T-cell (primary cell): Measurements from ENCODE around the gene PHRF1. TPM values are rescaled to one million over a fixed set of nuclear protein-coding genes. Genes with fewer than 3 reads are reported as not detected.

ENCODE experiments used
- ATAC-seq, 4 experiments: fragments of 200-7000 bp in 3 of 4; fragments of 150-1000 bp in 1 of 4; cut with Tn5 transposase; replicated peaks in 1 of 4; 1 replicate in 3 of 4; 2 replicates in 1 of 4; pipeline ENCODE4 v1.10.0; 2021; ENCODE audit warnings: moderate library complexity in 3 of 4, mild to moderate bottlenecking in 2 of 4, moderate number of reproducible peaks in 1 of 4
- CTCF ChIA-PET, 2 donors: fragments of 300-600 bp; sonication (Branson Sonifier 250); formaldehyde crosslinking; loops; one replicate each; lab custom pipeline; 2022; ENCODE audit warnings: antibody characterized with exemption in 2 of 2; lab: Charles Lee
- POLR2A ChIA-PET, 2 donors: fragments of 300-600 bp; sonication (Branson Sonifier 250); formaldehyde crosslinking; loops; one replicate each; lab custom pipeline; 2022; ENCODE audit warnings: antibody characterized with exemption in 2 of 2; lab: Charles Lee
- DNase-seq, 35 experiments: peaks; one replicate each; pipeline versions ENCODE4 v3.0.0 to v3.0.0-alpha.2; 2013 to 2023
- H3K27ac ChIP-seq: one replicate; pipeline ENCODE4 v1.5.1; 2013; ENCODE audit warnings: low read length
- H3K27me3 ChIP-seq, 2 experiments: replicated peaks in 1 of 2; 1 replicate in 1 of 2; 2 replicates in 1 of 2; pipeline versions ENCODE4 v1.6.1 to v1.7.0; 2013; ENCODE audit warnings: low read length in 1 of 2, mixed read lengths in 1 of 2; ENCODE audit not compliant: control insufficient read depth in 2 of 2, insufficient read depth in 2 of 2; ENCODE audit errors: extremely low read depth in 1 of 2
- H3K36me3 ChIP-seq, 2 donors: 1 replicate in 1 of 2; 2 replicates in 1 of 2; pipeline versions ENCODE4 v1.6.1 to v1.7.0; 2013; ENCODE audit warnings: low read length in 1 of 2; ENCODE audit not compliant: control insufficient read depth in 2 of 2, insufficient read depth in 1 of 2; ENCODE audit errors: extremely low read depth in 1 of 2
- H3K4me1 ChIP-seq, 2 experiments: 1 replicate in 1 of 2; 2 replicates in 1 of 2; pipeline versions ENCODE4 v1.6.1 to v1.7.0; 2013; ENCODE audit warnings: low read length in 2 of 2, mixed read lengths in 1 of 2; ENCODE audit not compliant: insufficient read depth in 2 of 2, control insufficient read depth in 1 of 2; ENCODE audit errors: extremely low read depth in 1 of 2
- H3K4me3 ChIP-seq, 2 donors: 1 replicate in 1 of 2; 2 replicates in 1 of 2; pipeline versions ENCODE4 v1.5.1 to v1.7.0; 2013; ENCODE audit warnings: mild to moderate bottlenecking in 2 of 2, low read length in 1 of 2, moderate library complexity in 1 of 2; ENCODE audit not compliant: control insufficient read depth in 1 of 2; ENCODE audit errors: extremely low read depth in 1 of 2
- H3K9me3 ChIP-seq: 2 replicates; pipeline ENCODE4 v1.7.0; 2013
- H3K27ac Mint-ChIP-seq, 2 donors: one replicate each; pipeline ENCODE4 v1.8.0; 2020 to 2021; ENCODE audit warnings: mild to moderate bottlenecking in 2 of 2, mixed read lengths in 2 of 2
- H3K27me3 Mint-ChIP-seq, 2 donors: one replicate each; pipeline ENCODE4 v1.8.0; 2021 to 2022; ENCODE audit warnings: mixed read lengths in 2 of 2
- H3K36me3 Mint-ChIP-seq: one replicate; pipeline ENCODE4 v1.8.0; 2021; ENCODE audit warnings: mixed read lengths
- H3K4me1 Mint-ChIP-seq, 3 donors: one replicate each; pipeline ENCODE4 v1.8.0; 2020 to 2022; ENCODE audit warnings: mixed read lengths in 3 of 3, mild to moderate bottlenecking in 1 of 3
- H3K4me3 Mint-ChIP-seq, 3 donors: one replicate each; pipeline ENCODE4 v1.8.0; 2020 to 2022; ENCODE audit warnings: mild to moderate bottlenecking in 3 of 3, mixed read lengths in 3 of 3, moderate library complexity in 3 of 3
- H3K9me3 Mint-ChIP-seq, 3 donors: one replicate each; pipeline ENCODE4 v1.8.0; 2020 to 2022; ENCODE audit warnings: mixed read lengths in 3 of 3
- WGBS: methylation state at CpG from one replicate; pipeline ENCODE4 v1.1.5; 2013; ENCODE audit warnings: missing lambda C conversion rate; ENCODE audit not compliant: insufficient coverage; 5-methylcytosine and 5-hydroxymethylcytosine counted together
- total RNA-seq, 35 experiments: library from RNA in 6 of 35; stranded (reverse) in 6 of 35; fragments of 120-200 nt in 1 of 35; gene quantifications; one replicate each; pipeline versions ENCODE4 v1.2.1 to v1.2.4 and lab custom pipeline; 2013 to 2026

Gene PHRF1
- total RNA-seq, 5 donors from 2014 or later (not counting 1 experiment from before 2014, with no cell fraction given): 40.2 to 69.4 (median 66.3) TPM

GRCh38 chr11:553988-554340, 22.3 kb upstream of the PHRF1 start:
- peak overlapping the region in 1 of 3 donors; percentile 12 for H3K4me3 Mint-ChIP-seq

GRCh38 chr11:554428-555226, 21.6 kb upstream of the PHRF1 start:
- Histone ChIP-seq H3K4me1 (peaks cover 2 to 28% of the 10 kb centered on the region in 2 experiments), H3K4me3 (peak overlapping the region; percentile 28 to 40), H3K27me3 (peaks cover 0 to 23% of the 10 kb centered on the region in 2 experiments), H3K9me3 (no peaks in the 10 kb centered on the region), H3K27ac (no peak overlapping the region), H3K36me3 (no peaks in the 10 kb centered on the region)
- no peak overlapping the region for H3K27ac Mint-ChIP-seq
- no peaks in the 10 kb centered on the region for H3K9me3 Mint-ChIP-seq
- DNase-seq: peak; percentile 23 to 92 (median 66)
- H3K36me3 Mint-ChIP-seq: no peaks in the 10 kb centered on the region
- H3K4me1 Mint-ChIP-seq: peaks cover 7 to 10% (median 8%) of the 10 kb centered on the region in 3 donors
- no peaks in the 10 kb centered on the region for H3K27me3 Mint-ChIP-seq
- POLR2A ChIA-PET: interaction anchor here in 1 of 2 donors (0.6 to 0.8 kb wide), 2 partner anchors 139 to 140 kb away, joined by 3 to 6 read pairs; partner anchors contain the start of gene DEAF1
- WGBS: 27% methylated on average over 33 of the region's 60 CpGs
- peak overlapping the region in 2 of 3 donors; percentile 55 to 62 for H3K4me3 Mint-ChIP-seq
- ATAC-seq: peak; percentile 73 to 82 (median 78)
- CTCF ChIA-PET: interaction anchor here (0.5 to 1.6 kb wide), 14 partner anchors 21 to 204 kb away, joined by 3 to 12 read pairs (median 4); partner anchors contain the start of genes PHRF1 (in 1 of the 2), TALDO1 (in 1 of the 2) and TMEM80 (in 1 of the 2)

More at GRCh38 chr11:553988-554340, 22.3 kb upstream of the PHRF1 start:
- H3K27ac ChIP-seq: no peak overlapping the region
- no peak for ATAC-seq
- H3K4me1 ChIP-seq: peaks cover 2 to 24% of the 10 kb centered on the region in 2 experiments
- WGBS: 74% methylated on average over 8 of the region's 11 CpGs
- no peaks in the 10 kb centered on the region for H3K36me3 ChIP-seq
- Mint-ChIP-seq H3K27ac (no peak overlapping the region), H3K4me1 (peaks cover 1 to 8% (median 7%) of the 10 kb centered on the region in 3 donors), H3K27me3 (no peaks in the 10 kb centered on the region), H3K36me3 (no peaks in the 10 kb centered on the region), H3K9me3 (no peaks in the 10 kb centered on the region)
- CTCF ChIA-PET: interaction anchor here (1.4 to 1.6 kb wide), 2 partner anchors 35 to 173 kb away, joined by 5 to 9 read pairs; no protein-coding TSS in a partner anchor
- H3K9me3 ChIP-seq: no peaks in the 10 kb centered on the region
- H3K27me3 ChIP-seq: peaks cover 0 to 24% of the 10 kb centered on the region in 2 experiments
- H3K4me3 ChIP-seq: no peak overlapping the region
- no peak for DNase-seq
- POLR2A ChIA-PET: no interaction called here

GRCh38 chr11:555227-555779, 21.0 kb upstream of the PHRF1 start:
- WGBS: under 1% methylated on average over 55 of the region's 57 CpGs
- peak in 1 of 35 experiments; percentile 40 for DNase-seq

GRCh38 chr11:555780-556661, 20.2 kb upstream of the PHRF1 start:
- no peaks in the 10 kb centered on the region for H3K9me3 ChIP-seq
- ChIA-PET POLR2A (no interaction called here), CTCF (interaction anchor here (0.7 to 1.6 kb wide), 6 partner anchors 20 to 203 kb away, joined by 3 to 12 read pairs (median 4); partner anchors contain the start of genes PHRF1 (in 1 of the 2) and TMEM80 (in 1 of the 2))
- DNase-seq (peak in 5 of 35 experiments; percentile 26 to 58 (median 35)), ATAC-seq (no peak)
- Mint-ChIP-seq H3K9me3 (no peaks in the 10 kb centered on the region), H3K4me1 (peaks cover 12 to 15% (median 13%) of the 10 kb centered on the region in 3 donors), H3K27me3 (no peaks in the 10 kb centered on the region), H3K36me3 (no peaks in the 10 kb centered on the region), H3K27ac (peak overlapping the region in 1 of 2 donors; percentile 52), H3K4me3 (peak overlapping the region; percentile 33 to 52 (median 45))
- H3K27ac ChIP-seq: peak overlapping the region; percentile 18
- peaks cover 0 to 22% of the 10 kb centered on the region in 2 experiments for H3K27me3 ChIP-seq
- peak overlapping the region in 1 of 2 donors; percentile 44 for H3K4me3 ChIP-seq
- H3K4me1 ChIP-seq: peaks cover 2 to 37% of the 10 kb centered on the region in 2 experiments
- no peaks in the 10 kb centered on the region for H3K36me3 ChIP-seq
- 5% methylated on average over 101 of the region's 104 CpGs for WGBS

More at GRCh38 chr11:555227-555779, 21.0 kb upstream of the PHRF1 start:
- peaks cover 2 to 35% of the 10 kb centered on the region in 2 experiments for H3K4me1 ChIP-seq
- Mint-ChIP-seq H3K9me3 (no peaks in the 10 kb centered on the region), H3K4me3 (peak overlapping the region; percentile 24 to 55 (median 34)), H3K4me1 (peaks cover 12 to 15% (median 13%) of the 10 kb centered on the region in 3 donors), H3K27me3 (no peaks in the 10 kb centered on the region), H3K36me3 (no peaks in the 10 kb centered on the region), H3K27ac (no peak overlapping the region)
- no peaks in the 10 kb centered on the region for H3K36me3 ChIP-seq
- H3K4me3 ChIP-seq: peak overlapping the region; percentile 40 to 52
- POLR2A ChIA-PET: interaction anchor here in 1 of 2 donors (0.6 to 0.8 kb wide), 2 partner anchors 138 to 140 kb away, joined by 3 to 6 read pairs; partner anchors contain the start of gene DEAF1
- ATAC-seq: peak; percentile 16 to 33 (median 23)
- CTCF ChIA-PET: interaction anchor here (0.5 to 1.6 kb wide), 9 partner anchors 21 to 204 kb away, joined by 3 to 12 read pairs (median 4); partner anchors contain the start of genes PHRF1 (in 1 of the 2), TALDO1 (in 1 of the 2) and TMEM80 (in 1 of the 2)
- H3K27ac ChIP-seq: no peak overlapping the region
- no peaks in the 10 kb centered on the region for H3K9me3 ChIP-seq
- H3K27me3 ChIP-seq: peaks cover 0 to 22% of the 10 kb centered on the region in 2 experiments

- ChIA-PET POLR2A (no interaction called here), CTCF (interaction anchor here in 1 of 2 donors (0.6 kb wide), 1 partner anchor 254 kb away, joined by 3 read pairs; no protein-coding TSS in a partner anchor)
- no peaks in the 10 kb centered on the region for H3K27me3 Mint-ChIP-seq
- Histone ChIP-seq H3K36me3 (no peaks in the 10 kb centered on the region), H3K9me3 (no peaks in the 10 kb centered on the region), H3K27ac (peak overlapping the region; percentile 18), H3K4me3 (no peak overlapping the region), H3K27me3 (peaks cover 0 to 22% of the 10 kb centered on the region in 2 experiments), H3K4me1 (peaks cover 5 to 42% of the 10 kb centered on the region in 2 experiments)
- peak overlapping the region; percentile 33 to 52 (median 45) for H3K4me3 Mint-ChIP-seq
- peaks cover 17 to 20% (median 18%) of the 10 kb centered on the region in 3 donors for H3K4me1 Mint-ChIP-seq
- WGBS: 83% methylated on average over 22 of the region's 22 CpGs
- no peaks in the 10 kb centered on the region for H3K36me3 Mint-ChIP-seq
- DNase-seq (no peak), ATAC-seq (no peak)
- H3K9me3 Mint-ChIP-seq: no peaks in the 10 kb centered on the region
- H3K27ac Mint-ChIP-seq: peak overlapping the region; percentile 52 to 57
Observed at GRCh38 chr11:556662-557256, 19.5 kb upstream of the PHRF1 start.
